GM19025 (cell line): ENCODE data around the gene TNS3.

Source experiments
- ATAC-seq: cut with Tn5 transposase; IDR thresholded peaks from one replicate; pipeline ENCODE4 v1.9.1; 2021; ENCODE audit warnings: mild to moderate bottlenecking, low read depth, moderate library complexity; ENCODE audit not compliant: unreplicated experiment

Gene TNS3

DNA sequence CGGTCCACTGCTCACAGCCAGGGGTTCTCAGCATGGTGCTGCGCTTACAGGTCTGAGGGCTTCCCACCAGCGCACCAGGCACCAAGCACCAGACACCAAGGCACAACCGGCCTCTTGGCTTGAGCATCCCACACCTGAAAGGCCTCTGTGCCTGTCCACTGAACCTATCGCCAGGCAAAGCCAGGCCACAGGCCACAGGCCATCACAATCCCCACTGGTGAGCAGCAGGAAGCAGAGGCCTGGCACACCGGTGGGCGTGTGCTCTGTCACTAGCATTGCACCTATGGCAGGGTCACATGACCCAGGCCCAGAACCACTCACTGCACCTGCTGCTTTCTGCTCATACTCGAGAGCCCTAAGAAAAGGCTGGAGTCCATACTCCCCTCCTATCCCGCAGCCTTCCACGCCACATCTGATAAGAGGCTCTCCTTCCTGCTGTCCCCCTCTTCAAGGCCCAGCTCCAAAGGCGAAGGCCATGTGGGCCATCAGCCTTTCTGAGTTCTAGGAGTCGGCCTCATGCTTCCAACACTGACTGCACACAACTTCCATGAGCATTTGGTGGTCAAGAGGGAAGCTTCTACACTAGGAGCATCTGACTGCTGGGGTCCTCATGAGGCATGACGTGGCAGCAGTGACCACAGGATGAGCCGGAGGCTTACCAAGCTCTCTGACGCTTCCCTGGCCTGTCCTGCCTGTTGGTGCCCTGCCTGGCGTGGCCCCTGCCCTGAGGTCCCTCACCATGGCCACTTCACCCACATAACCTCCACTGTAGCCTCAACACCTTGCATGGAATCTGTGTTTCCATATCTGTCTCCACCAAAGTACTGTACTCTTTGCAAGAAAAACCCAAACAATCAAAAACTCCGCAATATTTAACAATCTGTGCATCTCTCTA, 166.3 kb downstream of the TNS3 start:
- ATAC-seq, result no peak

DNA sequence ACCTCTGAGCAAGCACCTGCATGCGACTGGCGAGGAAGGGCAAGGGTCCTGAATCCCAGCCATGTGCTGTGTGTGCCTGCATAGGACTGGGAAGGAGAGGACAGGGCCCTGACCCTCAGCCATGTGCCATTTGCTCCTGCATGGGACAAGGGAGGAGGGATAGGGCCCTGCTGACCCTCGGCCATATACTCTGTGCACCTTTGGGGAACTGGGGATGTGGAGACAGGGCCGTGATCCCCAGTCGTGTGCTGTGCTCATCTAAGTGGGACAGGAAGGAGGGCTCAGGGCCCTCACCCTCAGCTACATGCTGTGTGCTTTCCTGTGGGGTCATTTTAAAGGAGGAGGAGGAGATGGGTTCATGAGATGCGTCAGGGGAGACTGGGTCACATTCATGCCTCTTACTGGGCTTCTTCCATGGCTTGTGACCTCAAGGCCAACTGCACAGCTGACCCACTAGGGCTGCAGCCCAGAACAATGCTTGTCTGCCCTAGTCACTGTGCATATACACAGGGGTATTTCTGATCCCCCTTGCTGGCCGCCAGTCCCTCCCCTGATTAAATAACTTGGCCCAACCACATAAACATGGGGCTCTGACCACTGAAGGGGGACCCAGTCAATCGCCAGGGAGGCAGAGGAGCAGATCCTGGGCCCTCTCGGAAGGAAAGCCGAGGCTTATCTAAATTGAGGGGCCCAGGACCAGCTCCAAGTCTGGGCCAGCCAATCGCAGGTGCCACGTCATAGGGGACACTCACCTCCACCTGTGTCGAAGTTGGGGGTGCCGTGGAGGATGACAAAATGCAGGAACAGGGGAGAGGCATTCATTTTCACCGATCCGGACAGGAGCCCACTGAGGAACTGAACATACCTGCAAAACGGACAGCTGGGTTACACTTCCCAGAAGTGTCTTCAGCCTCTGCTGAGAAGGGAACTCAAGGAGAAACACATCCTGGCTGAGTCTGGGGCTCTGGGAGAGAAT, 167.3 kb downstream of the TNS3 start:
- no peak for ATAC-seq

DNA sequence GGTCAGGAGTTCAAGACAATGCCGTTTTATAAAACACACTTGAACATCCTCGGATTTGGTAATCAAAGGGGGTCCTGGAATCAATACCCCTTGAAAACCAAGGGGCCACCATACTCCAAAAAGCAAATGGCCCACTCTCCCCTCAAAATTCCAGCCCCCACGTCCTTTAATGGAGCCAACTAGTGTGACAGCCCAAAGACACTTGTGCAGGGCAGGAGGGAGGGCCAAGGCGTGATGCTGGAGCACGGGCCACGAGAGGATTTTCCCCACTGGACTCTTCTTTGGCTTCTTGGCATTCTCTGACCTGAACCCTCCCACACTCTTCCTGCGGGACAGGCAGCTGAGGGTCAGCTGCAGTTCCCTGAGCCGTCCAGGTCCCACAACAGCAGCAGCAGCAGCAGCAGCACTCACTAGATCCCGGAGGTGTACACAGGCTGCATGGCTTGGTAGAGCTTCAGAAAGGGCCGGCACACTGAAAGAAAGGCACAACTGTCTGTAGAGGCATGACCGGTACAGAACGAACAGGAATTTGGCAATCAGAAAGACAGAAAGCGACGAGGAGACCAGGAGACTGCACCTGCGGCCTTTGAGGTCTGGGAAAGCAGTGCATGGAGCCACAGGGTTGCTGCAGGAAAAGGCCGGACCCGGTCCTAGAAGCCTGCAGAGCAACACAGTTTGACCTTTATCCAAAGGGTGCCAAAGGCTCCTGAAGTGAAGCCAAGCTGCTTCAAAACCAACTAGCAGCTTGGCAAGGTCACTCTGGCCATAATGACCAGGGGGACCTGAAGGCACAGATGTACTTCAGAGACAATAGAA, 168.2 kb downstream of the TNS3 start:
- ATAC-seq, result no peak

DNA sequence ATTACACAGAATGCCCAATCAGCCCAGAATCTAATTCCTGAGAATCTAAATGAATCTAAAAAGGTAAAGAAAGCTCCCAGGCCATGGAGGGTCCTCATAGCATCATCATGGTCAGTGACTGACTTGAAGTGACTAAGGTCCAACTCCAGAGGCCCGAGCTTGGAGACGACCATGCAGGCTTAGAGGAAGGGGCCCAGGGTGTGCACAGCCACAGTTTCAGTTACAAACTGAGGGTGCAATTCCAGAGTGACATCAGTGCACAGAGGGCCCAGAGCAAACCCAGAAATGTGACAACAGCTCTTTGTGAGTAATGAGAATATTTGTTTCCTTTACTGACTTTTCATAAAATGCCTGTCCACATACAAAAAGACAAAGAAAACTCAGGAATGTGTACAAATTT, 170.0 kb downstream of the TNS3 start:
- ATAC-seq, result no peak

DNA sequence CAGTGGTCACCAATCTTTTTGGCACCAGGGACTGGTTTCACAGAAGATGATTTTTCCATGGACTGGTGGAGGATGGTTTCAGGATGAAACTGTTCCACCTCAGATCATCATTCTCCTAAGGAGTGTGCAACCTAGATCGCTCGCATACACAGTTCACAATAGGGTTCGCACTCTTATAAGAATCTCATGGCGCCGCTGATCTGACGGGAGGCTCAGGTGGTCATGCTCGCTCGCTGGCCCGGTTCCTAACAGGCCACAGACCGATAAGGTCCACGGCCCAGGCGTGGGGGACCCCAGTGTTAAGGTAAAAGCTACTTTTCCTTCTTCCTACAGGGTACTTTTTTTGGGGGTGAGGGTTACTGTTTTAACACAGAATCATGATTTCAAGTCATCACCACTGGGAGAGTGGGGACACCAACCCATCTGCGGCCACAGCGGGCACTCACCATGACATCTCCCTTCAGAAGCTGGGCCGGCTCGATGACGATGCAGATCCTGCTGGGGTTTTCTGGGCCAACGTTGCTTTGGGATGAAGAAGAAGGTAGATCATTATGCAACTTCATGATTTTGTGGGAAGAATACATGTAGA, 170.5 kb downstream of the TNS3 start:
- no peak for ATAC-seq

DNA sequence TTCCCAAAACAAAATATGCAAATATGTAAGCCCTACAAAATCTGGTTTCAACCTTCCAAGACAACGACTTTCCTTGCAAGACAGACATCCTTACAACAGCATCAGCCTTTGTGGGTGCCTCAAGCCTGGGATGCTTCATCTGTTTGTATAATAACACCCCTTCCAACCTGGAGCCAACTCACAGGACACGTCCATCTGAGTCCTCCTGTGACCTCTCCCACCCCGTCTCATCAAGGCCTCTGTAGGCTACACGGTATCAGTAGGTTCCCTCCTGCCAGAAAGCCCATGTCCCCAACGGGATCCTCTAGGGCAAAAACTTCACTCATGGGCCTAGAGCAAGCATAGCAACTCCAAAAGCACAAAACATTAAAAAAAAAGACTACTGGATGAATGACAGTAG, 173.2 kb downstream of the TNS3 start:
- ATAC-seq, result no peak

DNA sequence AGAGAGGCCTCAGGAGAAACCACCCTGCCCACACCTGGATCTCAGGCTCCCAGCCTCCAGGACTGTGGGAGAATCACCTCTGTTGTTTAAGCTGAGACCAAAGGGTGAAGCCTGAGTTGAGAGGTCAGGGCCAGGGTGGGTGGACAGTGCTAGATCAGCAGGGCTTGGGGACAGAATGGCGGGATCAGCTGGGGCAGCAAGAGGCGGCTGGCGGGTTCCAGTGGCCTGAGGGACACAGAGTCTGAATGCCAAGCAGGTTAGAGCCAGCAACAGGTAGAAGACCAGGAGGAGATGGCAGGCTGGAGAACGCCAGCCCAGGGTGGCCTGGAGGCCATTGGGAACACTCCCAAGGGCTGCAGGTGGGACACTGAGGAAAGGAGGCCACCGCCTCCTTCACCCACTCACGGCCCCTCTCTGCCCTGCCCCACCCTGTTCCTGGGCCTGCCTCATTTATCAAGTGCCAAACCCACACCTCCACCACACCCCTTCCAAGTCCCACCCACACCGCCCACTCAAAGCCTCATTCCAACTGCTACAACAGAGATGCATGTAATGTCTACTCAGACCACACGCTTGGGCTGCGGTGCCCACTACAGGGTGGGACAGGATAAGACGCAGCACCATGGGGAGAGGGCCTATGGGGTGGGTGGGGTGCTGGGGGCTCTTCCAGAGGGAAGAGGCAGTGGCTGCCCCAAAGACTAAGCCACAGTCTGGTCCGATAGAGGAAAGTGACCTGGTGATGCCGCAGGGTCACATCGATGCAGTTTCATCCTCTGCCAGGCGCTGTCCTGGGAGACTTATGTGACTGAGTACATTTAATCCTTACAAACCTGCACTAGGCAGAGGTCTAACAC, 173.9 kb downstream of the TNS3 start:
- no peak for ATAC-seq

DNA sequence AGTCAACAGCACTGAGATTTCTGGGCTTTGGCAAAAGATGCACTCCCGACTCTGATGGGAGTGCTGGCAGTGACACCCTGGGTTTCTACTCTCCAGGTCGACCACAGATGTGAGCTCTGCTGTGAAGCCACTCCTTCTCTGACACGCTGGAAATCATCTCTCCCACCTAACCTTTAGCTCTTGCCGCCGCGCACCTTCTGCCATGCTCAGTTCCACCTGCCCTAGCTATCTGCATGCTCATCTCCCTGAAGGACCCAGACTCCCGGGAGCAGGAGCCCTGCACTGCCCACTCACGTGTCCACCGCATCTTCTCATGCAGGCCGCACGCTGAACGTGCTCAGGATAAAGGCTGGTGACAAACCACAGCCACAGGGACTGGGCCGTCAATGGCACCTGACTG, 174.8 kb downstream of the TNS3 start:
- ATAC-seq, result no peak

DNA sequence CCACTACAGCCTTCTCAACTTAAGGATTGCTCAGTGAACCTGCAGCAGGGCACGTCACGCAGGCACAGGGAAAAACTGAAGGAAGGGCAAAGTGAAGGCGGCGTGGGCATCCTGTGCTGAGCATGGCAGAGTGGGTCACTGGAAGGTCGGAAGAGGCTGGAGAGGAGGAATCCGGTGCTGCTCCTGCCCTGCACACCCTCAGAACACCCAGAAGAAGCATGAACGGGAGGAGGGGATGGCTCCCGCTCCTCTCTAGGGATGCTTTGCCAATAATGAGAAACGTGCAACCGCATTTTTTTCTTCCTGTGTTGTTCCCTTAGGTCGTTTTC, 175.1 kb downstream of the TNS3 start:
- ATAC-seq, result no peak

DNA sequence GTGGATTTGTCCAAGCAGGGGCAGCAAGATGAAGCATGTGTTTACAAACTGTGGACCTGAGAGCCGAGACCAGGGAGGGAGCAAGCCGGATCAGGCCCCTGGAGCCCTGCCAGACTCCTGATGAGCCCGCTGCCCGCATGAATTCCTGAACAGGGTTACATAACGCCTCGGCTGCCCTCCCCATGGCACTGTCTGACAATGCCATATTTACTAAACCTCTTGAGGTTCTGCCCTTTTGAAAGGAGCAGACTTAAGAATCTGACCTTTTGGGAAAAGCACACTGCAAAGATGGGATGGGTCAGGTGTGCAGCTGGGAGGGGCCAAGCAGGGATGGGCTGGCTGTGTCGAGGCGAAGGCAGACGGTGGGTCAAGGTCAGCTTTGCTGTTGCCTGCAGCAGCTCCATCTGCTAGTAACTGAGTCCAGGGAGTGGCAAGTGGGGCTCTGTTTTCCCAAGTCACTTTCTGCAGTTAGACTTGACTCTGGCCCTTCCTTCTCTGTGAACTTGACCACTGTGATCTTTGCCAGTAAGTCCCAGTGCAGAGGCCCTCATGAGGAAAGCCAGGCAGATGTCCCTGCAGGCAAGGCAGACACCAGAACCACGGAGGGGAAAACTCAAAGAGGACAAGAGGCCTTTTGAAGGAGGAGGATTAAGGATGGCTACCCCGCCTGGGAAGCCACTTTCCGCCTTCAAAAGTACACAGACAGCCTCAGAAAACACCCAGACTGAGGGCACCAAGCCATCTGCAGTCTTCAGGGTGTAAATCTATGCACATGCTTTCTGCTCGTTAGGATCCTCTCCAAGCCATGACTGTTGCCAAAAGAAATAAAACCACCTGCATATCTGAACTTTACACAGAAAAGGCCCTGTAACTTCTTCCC, 175.8 kb downstream of the TNS3 start:
- no peak for ATAC-seq

DNA sequence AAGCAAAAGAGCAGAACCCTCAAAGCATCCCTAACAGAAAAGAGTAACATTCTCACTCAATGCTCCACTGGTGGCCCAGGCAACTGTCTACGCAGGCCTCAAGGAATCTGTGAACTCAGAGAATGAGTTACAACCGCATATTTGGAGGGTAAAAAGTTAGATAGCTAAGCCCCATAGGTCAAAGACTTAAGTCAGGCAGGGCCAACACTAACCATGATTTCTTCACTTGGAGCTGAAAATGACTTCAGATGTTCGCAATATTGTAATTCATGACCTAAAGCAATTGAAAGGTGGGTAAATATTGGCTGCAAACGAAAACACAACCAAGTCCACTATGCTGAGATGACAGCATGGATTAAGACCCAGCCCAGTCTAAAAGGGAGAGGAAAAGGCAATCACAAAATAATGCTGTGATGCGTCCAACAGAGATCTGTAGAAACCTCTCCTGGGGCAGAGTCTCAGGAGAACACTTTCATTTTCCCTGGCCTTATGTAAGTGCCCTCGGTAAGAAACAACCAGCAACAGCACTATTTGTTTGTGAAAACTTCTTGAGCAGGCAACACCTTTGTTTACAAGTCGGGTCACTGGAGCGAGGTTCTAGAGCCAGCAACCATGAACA, 176.5 kb downstream of the TNS3 start:
- ATAC-seq, result no peak

DNA sequence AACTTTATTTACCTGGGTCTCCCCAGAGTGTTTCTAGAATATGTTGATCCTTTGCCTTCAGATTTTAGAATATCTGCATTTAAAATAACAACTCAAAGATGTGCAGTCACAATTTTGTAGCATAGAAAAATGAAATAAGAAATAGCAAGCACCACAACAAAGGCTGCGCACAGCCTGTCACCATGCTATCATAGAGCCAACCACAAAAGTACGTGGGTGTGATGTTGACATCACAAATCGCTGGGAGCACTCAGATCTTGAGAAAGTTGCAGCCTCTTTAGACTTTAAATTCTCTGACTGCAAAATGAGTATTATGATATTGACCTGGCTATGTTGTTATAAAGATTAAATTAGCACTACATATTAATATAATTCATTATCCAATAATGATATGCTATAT, 177.9 kb downstream of the TNS3 start:
- no peak for ATAC-seq

DNA sequence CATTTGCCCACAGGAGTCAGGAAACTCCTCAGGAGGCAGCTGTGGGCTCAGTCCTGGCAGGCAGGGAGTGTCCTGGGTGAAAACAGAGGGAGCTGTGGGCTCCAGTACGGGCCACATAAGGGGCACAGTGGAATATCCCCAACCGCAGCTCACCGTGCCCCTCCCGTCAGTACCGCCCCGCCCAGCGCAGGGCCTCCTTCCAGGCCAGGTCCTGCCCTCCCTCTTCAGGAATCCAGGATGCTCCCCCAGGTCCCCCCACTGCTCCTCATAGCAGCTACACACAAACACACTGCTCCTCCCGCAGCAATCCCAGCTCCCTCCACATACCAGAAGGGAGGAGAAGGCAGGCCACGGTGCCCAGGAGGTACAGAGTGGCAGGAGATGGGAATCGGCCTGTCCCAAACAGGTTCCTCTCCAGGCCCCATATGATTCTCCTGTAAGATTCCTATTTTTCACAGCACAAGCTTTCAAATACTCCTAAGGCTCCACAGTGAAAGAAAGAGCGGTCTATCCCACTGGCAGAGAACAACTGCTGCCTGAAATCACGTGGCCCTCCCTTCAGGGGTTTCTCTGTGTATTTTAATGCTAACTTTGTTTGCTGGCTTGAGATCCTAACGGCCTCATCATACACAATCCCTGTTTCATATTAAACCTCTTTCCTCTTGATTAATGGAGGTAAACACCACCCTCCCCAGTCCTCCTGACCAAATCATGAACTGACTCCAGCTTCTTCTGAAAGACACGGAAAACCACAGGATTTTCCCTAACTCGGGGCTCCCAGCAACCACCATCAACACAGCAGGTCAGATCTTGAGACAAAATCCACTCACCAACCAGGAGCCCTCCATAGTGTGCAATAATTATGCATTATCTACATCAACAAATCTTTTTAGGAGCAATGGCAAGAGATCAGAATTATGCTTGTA, 178.7 kb downstream of the TNS3 start:
- no peak for ATAC-seq

DNA sequence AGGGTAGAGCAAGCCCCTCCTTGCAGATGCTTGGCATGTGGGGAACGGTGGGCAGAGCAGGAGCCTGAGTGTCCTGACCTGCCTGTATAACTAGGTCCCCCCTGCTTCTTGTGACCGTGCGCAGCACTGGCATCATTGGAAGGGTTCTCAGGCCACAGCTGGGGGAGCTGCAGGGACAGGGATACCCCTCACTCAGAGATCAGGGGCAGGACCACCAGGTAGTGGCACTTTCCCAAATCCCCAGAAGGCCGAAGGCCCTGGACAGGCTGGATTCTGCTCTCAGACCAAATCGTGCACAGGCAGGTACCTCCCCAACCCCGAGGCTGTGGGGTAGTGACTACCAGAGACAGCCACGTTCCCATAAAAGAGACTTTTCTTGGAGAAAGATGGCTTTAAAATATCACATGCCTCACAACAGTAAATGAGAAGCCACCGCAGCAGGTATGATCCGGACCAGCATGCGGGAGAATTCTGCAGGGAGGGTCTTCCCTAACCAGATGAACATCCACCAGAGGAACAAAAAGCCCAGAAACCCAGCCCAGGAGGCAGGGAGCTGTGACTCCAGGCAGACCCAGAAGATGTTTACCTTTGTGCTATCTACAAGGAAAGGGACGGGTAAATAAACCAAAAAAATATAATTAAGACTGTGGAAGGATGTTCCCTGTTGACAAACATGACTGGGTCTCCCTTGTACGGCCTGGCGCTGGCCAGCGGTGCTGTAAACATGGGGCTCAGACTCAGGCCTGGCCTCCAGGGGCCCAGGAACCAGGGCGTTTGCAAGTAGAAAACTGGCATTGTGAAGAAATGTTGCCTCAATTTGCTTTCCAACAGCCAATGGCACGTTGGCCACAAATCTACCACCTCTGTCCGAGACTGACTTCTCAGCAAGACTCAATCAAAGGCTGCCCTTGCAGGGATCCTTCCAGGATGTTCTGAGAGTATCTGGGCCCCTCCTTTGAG, 180.0 kb downstream of the TNS3 start:
- no peak for ATAC-seq

DNA sequence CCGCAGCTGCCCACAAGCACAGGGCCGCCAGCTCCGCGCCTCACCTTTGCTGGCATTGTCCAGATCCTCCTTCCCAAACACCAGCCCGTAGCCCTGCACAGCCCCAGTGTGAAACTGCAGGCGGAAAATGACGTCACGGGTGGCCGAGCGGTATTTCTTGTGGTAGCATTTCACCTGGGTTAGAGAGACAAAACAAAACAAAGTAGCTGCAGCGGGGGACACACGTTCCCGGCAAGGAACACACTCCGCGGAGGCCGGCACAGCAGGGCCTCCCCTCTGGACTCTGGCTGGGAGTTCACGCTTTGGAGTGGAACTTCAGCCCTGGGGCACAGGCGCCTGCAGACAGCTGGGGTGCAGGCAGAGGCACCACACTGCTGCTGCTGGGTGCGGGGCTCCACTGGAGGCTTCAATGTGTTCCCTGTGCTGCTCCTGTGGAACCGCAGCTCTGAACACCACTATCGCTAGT, 181.1 kb downstream of the TNS3 start:
- no peak for ATAC-seq

DNA sequence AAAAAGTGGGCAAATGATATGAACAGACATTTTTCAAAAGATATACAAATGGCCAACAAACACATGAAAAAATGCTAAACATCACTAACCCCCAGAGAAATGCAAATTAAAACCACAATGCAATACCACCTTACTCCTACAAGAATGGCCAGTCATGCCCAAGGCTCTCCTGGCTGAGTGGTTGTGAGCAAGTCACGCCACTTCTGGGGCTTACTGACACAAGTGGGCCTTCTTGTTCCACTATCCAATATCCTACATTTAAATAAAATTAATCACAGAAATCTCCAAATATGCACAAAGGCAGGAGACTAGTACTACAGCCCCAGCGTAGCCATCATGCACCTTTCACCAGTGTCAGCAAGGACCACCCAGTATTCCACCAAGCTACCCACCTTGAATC, 181.9 kb downstream of the TNS3 start:
- ATAC-seq, result no peak
